ENCODE data around the gene TNNI2. TPM values are rescaled to one million over a fixed set of nuclear protein-coding genes. Genes with fewer than 3 reads are reported as not detected.

Gene TNNI2
- total RNA-seq, 4 donors from 2014 or later = 1,499 to 3,728 (median 2,254) TPM

GRCh38 chr11:1831338-1832210 is 7.2 kb upstream of the TNNI2 start:
- Histone ChIP-seq H3K4me1 (no peaks in the 10 kb centered on the region), H3K4me3 (no peak overlapping the region), H3K27me3 (no peaks in the 10 kb centered on the region), H3K36me3 (no peaks in the 10 kb centered on the region), H3K27ac (no peak overlapping the region), H3K9me3 (no peaks in the 10 kb centered on the region)
- no peak for ATAC-seq
- in situ Hi-C loops (cut with MboI; ENCODE audit: low sequenced_read_pairs in 4 of 4) = no loop called here
- intact Hi-C loops (cut with DNase I; ENCODE audit: low total_unique reads) = loop anchor here (1.0 to 2.0 kb wide), 2 partner anchors 137 to 179 kb away; no protein-coding TSS in a partner anchor
- no peak for DNase-seq
- no peak for TF ChIP-seq POLR2A (IDR thresholded peaks at IDR 0.05)
- TF ChIP-seq CTCF (IDR thresholded peaks at IDR 0.05 in 4 of 5, conservative IDR thresholded peaks at IDR 0.05 in 1 of 5) = no peak

DNA sequence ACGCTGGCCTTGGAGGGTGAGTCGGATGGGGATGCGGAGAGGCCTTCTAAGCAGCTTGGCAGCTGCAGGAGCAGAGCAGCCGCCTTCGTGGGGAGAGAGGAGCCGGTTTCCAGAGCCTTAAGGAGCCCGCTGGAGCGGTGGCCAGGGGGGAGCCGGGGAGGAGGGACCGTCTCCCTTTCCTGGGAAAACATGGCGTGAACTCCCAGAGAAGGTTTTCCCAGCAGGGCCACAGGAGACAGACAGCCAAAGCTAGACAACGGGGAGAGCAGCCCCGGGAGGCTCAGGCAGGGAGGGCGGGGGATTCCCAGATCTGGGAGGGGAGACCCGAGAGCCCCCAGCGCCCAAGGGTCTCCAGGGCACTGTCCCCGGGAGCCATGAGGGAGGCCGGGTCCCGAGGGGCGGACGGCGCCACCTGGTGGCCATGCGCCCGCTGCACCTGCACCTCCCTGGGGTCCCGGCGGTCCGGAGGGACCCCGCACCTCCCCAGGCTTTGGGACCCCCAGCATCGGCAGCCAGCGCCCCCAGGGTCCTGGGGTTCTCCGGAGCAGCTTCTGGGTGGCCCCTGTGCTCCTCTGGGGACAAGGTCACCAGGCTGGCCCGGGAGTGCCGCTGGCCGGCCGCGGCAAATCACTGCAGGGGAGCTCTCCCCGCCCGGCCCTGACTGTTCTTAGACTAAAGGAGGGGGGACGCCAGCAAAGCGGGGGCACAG is 6.4 kb upstream of the TNNI2 start:
- ATAC-seq = peak; percentile 62 to 77
- no peaks in the 10 kb centered on the region for H3K27me3 ChIP-seq
- peak; percentile 95 to 99 (median 99) for TF ChIP-seq CTCF (IDR thresholded peaks at IDR 0.05 in 4 of 5, conservative IDR thresholded peaks at IDR 0.05 in 1 of 5)
- no peak for TF ChIP-seq POLR2A (IDR thresholded peaks at IDR 0.05)
- no peaks in the 10 kb centered on the region for H3K36me3 ChIP-seq
- H3K27ac ChIP-seq = no peak overlapping the region
- peak overlapping the region in 3 of 4 donors; percentile 7 to 17 (median 9) for H3K4me3 ChIP-seq
- H3K9me3 ChIP-seq = no peaks in the 10 kb centered on the region
- peaks cover 0 to 1% of the 10 kb centered on the region in 2 donors for H3K4me1 ChIP-seq
- in situ Hi-C loops (cut with MboI; ENCODE audit: low sequenced_read_pairs in 4 of 4) = no loop called here
- DNase-seq = no peak
- intact Hi-C loops (cut with DNase I; ENCODE audit: low total_unique reads) = loop anchor here (1.0 to 2.0 kb wide), 2 partner anchors 138 to 180 kb away; no protein-coding TSS in a partner anchor

DNA sequence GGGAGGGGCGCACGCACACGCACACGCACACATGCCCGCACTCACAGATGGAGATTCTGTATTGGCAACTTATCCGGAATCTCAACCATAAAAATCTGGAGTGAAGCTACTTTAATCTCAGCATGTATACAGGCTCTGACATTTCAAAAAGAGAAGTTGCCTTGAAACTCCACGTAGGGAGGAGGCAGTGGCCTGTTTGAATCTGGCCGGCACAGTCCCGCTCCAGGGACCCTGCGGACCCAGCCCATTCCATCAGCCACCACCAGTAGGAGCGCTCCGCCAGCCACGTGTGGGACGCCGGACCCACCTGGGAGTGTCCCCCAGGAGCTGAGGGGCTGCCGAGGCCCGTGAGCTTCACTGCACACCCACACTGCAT is 5.9 kb upstream of the TNNI2 start:
- DNase-seq = peak in 1 of 2 donors; percentile 11
- peak overlapping the region in 1 of 4 donors; percentile 9 for H3K4me3 ChIP-seq
- in situ Hi-C loops (cut with MboI; ENCODE audit: low sequenced_read_pairs in 4 of 4) (no loop called here), intact Hi-C loops (cut with DNase I; ENCODE audit: low total_unique reads) (loop anchor here (1.0 to 2.0 kb wide), 2 partner anchors 139 to 180 kb away; no protein-coding TSS in a partner anchor)
- TF ChIP-seq POLR2A (IDR thresholded peaks at IDR 0.05) (no peak), CTCF (IDR thresholded peaks at IDR 0.05 in 4 of 5, conservative IDR thresholded peaks at IDR 0.05 in 1 of 5) (no peak)
- no peaks in the 10 kb centered on the region for H3K36me3 ChIP-seq
- H3K9me3 ChIP-seq = no peaks in the 10 kb centered on the region
- no peak overlapping the region for H3K27ac ChIP-seq
- peaks cover 0 to 6% of the 10 kb centered on the region in 2 donors for H3K4me1 ChIP-seq
- H3K27me3 ChIP-seq = no peaks in the 10 kb centered on the region
- ATAC-seq = no peak

DNA sequence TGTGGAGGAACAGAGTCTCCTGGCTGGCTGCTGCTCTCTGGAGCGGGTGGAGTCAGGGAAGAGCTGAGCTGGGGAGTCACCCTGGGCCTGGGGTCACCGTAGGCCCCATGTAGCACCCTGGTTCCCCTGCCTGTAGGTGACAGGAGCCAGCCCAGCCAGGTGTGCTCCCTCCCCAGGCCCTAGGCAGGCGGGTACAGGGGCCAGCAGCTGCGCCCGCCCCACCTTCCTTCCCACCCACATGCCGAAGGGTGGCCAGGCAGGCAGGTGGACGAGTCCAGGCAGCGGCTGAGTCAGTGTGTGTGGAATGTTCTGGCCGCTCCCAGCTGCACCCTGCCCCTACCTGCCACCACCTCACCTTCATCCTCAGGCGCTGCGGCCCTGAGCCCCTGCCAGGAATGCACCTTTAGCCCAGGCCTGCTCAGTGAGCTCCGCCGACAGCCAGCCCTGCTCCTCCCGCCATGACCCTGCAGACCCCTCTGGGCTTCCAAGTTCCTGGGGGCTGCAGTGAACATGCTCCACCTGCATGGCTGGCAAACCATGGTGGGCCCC is 4.6 kb upstream of the TNNI2 start:
- in situ Hi-C loops (cut with MboI; ENCODE audit: low sequenced_read_pairs in 4 of 4) (no loop called here), intact Hi-C loops (cut with DNase I; ENCODE audit: low total_unique reads) (no loop called here)

More for the DNA sequence above, 4.6 kb upstream of the TNNI2 start:
- peaks cover 0 to 18% of the 10 kb centered on the region in 2 donors for H3K4me1 ChIP-seq
- ATAC-seq (no peak), DNase-seq (peak in 1 of 2 donors; percentile 11)
- H3K27me3 ChIP-seq = no peaks in the 10 kb centered on the region
- no peak overlapping the region for H3K27ac ChIP-seq
- H3K4me3 ChIP-seq = no peak overlapping the region
- no peak for TF ChIP-seq CTCF (IDR thresholded peaks at IDR 0.05 in 4 of 5, conservative IDR thresholded peaks at IDR 0.05 in 1 of 5)
- no peak for TF ChIP-seq POLR2A (IDR thresholded peaks at IDR 0.05)
- H3K36me3 ChIP-seq = no peaks in the 10 kb centered on the region
- H3K9me3 ChIP-seq = no peaks in the 10 kb centered on the region

Measured in gastrocnemius medialis (tissue), 4 donors.